GM18519 (cell line): ENCODE results near the gene AUTS2.

Source experiments
- ATAC-seq: cut with Tn5 transposase; IDR thresholded peaks from one replicate; pipeline ENCODE4 v1.9.1; 2021; ENCODE audit warnings: mild to moderate bottlenecking, moderate library complexity; ENCODE audit not compliant: unreplicated experiment, low FRiP score

AUTS2 gene

GRCh38 chr7:69598081-69598486, at the start of gene AUTS2:
AUTS2 (plus strand) TSS chr7:69598475; CDS start chr7:69599654, 1,179 bp downstream.
- peak; percentile 55 for ATAC-seq

- no peak for ATAC-seq
These were observed 47.3 kb upstream of the AUTS2 start for GRCh38 chr7:69550991-69551390.

- ATAC-seq = no peak
These were observed 45.1 kb upstream of the AUTS2 start for GRCh38 chr7:69553190-69553589.

GRCh38 chr7:69561266-69561960, 36.9 kb upstream of the AUTS2 start:
- ATAC-seq = no peak

GRCh38 chr7:69564454-69565417, 33.5 kb upstream of the AUTS2 start:
- peak; percentile 59 for ATAC-seq

- no peak for ATAC-seq
These were observed 30.5 kb upstream of the AUTS2 start for GRCh38 chr7:69567800-69568199.

GRCh38 chr7:69568266-69568665, 30.0 kb upstream of the AUTS2 start:
- no peak for ATAC-seq

- no peak for ATAC-seq
These were observed 22.6 kb upstream of the AUTS2 start for GRCh38 chr7:69575651-69576050.

GRCh38 chr7:69577221-69577620, 21.1 kb upstream of the AUTS2 start:
- ATAC-seq = no peak

- no peak for ATAC-seq
These were observed 13.1 kb upstream of the AUTS2 start for GRCh38 chr7:69585169-69585568.

GRCh38 chr7:69586321-69586720, 12.0 kb upstream of the AUTS2 start:
- no peak for ATAC-seq

- no peak for ATAC-seq
These were observed 9.5 kb upstream of the AUTS2 start for GRCh38 chr7:69588773-69589172.

- no peak for ATAC-seq
These were observed 6.5 kb upstream of the AUTS2 start for GRCh38 chr7:69591805-69592204.

- no peak for ATAC-seq
These were observed 4.8 kb upstream of the AUTS2 start for GRCh38 chr7:69593511-69593910.

GRCh38 chr7:69595415-69595814, 2.9 kb upstream of the AUTS2 start:
- no peak for ATAC-seq

- no peak for ATAC-seq
These were observed 2.2 kb upstream of the AUTS2 start for GRCh38 chr7:69596056-69596455.

GRCh38 chr7:69596723-69597277, 1.5 kb upstream of the AUTS2 start:
- no peak for ATAC-seq

- peak; percentile 6 for ATAC-seq
These were observed 798 bp upstream of the AUTS2 start for GRCh38 chr7:69597278-69598076.

- no peak for ATAC-seq
These were observed 411 bp downstream of the AUTS2 start for GRCh38 chr7:69598487-69599285.
